HCT116 (cell line): ENCODE measurements around the gene MAP4K2. TPM values are rescaled to one million over a fixed set of nuclear protein-coding genes. Genes with fewer than 3 reads are reported as not detected.

Experiments used
- ATAC-seq: fragments of 200-7000 bp; cut with Tn5 transposase; 2 replicates; pipeline ENCODE4 v1.9.1; 2020; ENCODE audit warnings: mild to moderate bottlenecking, moderate library complexity
- BruUV-seq: library from RNA; stranded (reverse); fragments of 400-500 nt; replicated peaks from 2 replicates; lab custom pipeline; 2021; lab: Mats Ljungman, UMichigan
- CTCF ChIA-PET: fragments of 300-600 bp; sonication (Branson Sonifier 250); formaldehyde crosslinking; loops from one replicate; lab custom pipeline; 2021; ENCODE audit warnings: antibody characterized with exemption; lab: Charles Lee
- POLR2A ChIA-PET: fragments of 300-600, 350-600 bp; sonication (Branson Sonifier 250); formaldehyde crosslinking; loops from one replicate; lab custom pipeline; 2021; ENCODE audit warnings: antibody characterized with exemption; lab: Charles Lee
- RAD21 ChIA-PET, 2 experiments: fragments of 300-600 bp; sonication (Branson Sonifier 250); formaldehyde crosslinking; loops; one replicate each; lab custom pipeline; 2023; ENCODE audit warnings: low total read pairs in 2 of 2; ENCODE audit not compliant: uncharacterized antibody in 2 of 2, unreplicated experiment in 2 of 2, low non-redundant PET in 1 of 2; lab: Charles Lee
- DNase-seq: peaks from one replicate; pipeline ENCODE4 v3.0.0-alpha.2; 2010; ENCODE audit warnings: low read depth, low spot score
- H2AFZ ChIP-seq: fragments of 200-600 bp; shearing (Covaris generic), sonication (generic); 2 replicates; pipeline ENCODE4 v1.6.1; 2017; ENCODE audit warnings: low read depth, mixed run types, mixed read lengths, antibody characterized with exemption, low read length; ENCODE audit not compliant: poor library complexity, severe bottlenecking
- H3K27ac ChIP-seq: 2 replicates; pipeline ENCODE4 v1.5.1; 2012; ENCODE audit warnings: low read depth, low read length
- H3K27me3 ChIP-seq: fragments of 200-600 bp; sonication (generic); 2 replicates; pipeline ENCODE4 v1.6.1; 2016; ENCODE audit warnings: mixed run types, low read length, mixed read lengths; ENCODE audit not compliant: insufficient read depth
- H3K36me3 ChIP-seq, 2 experiments: fragments of 200-500 bp in 1 of 2; fragments of 200-600 bp in 1 of 2; sonication (Bioruptor generic) in 1 of 2; sonication (generic) in 1 of 2; 2 replicates each; pipeline versions ENCODE4 v1.5.1 to v1.6.1; 2014 to 2016; ENCODE audit warnings: low read length in 2 of 2, inconsistent platforms in 1 of 2, mixed read lengths in 1 of 2, mixed run types in 1 of 2; ENCODE audit not compliant: insufficient read depth in 2 of 2, control insufficient read depth in 1 of 2
- H3K4me1 ChIP-seq, 2 experiments: fragments of 200-600 bp in 1 of 2; sonication (generic) in 1 of 2; 2 replicates each; pipeline versions ENCODE4 v1.5.1 to v1.6.1; 2012 to 2017; ENCODE audit warnings: low read length in 2 of 2, inconsistent platforms in 1 of 2, mild to moderate bottlenecking in 1 of 2, mixed read lengths in 1 of 2, mixed run types in 1 of 2, moderate library complexity in 1 of 2; ENCODE audit not compliant: insufficient read depth in 2 of 2, control insufficient read depth in 1 of 2
- H3K4me2 ChIP-seq: fragments of 200-600 bp; sonication (generic); 2 replicates; pipeline ENCODE4 v1.6.1; 2017; ENCODE audit warnings: mixed run types, low read length, mixed read lengths
- H3K4me3 ChIP-seq, 2 experiments: fragments of 200-600 bp in 1 of 2; sonication (generic) in 1 of 2; replicated peaks in 1 of 2; 2 replicates each; pipeline ENCODE4 v1.5.1; 2011 to 2016; ENCODE audit warnings: low read length in 2 of 2, control low read depth in 1 of 2, low read depth in 1 of 2, mild to moderate bottlenecking in 1 of 2, mixed read lengths in 1 of 2, mixed run types in 1 of 2
- H3K79me2 ChIP-seq: fragments of 200-600 bp; sonication (generic); 2 replicates; pipeline ENCODE4 v1.6.1; 2017; ENCODE audit warnings: mild to moderate bottlenecking, mixed run types, low read length, moderate library complexity, mixed read lengths; ENCODE audit not compliant: insufficient read depth
- H3K9ac ChIP-seq: fragments of 200-600 bp; sonication (generic); 2 replicates; pipeline ENCODE4 v1.6.1; 2016; ENCODE audit warnings: low read length, mixed read lengths
- H3K9me2 ChIP-seq: fragments of 200-600 bp; sonication (generic), shearing (Covaris generic); 2 replicates; pipeline ENCODE4 v1.6.1; 2017; ENCODE audit warnings: mixed run types, mild to moderate bottlenecking, moderate library complexity; ENCODE audit not compliant: insufficient read depth
- H3K9me3 ChIP-seq, 2 experiments: fragments of 200-500 bp in 1 of 2; fragments of 200-600 bp in 1 of 2; sonication (Bioruptor generic) in 1 of 2; sonication (generic) in 1 of 2; 2 replicates each; pipeline ENCODE4 v1.6.1; 2014 to 2017; ENCODE audit warnings: low read length in 2 of 2, mixed read lengths in 2 of 2, inconsistent platforms in 1 of 2, low read depth in 1 of 2, mild to moderate bottlenecking in 1 of 2, mixed run types in 1 of 2, moderate library complexity in 1 of 2; ENCODE audit not compliant: control insufficient read depth in 1 of 2, insufficient read depth in 1 of 2
- H4K20me1 ChIP-seq: fragments of 200-600 bp; sonication (generic), shearing (Covaris generic); 2 replicates; pipeline ENCODE4 v1.6.1; 2017; ENCODE audit warnings: mixed run types, mild to moderate bottlenecking, moderate library complexity; ENCODE audit not compliant: insufficient read depth
- CBX3 ChIP-seq: IDR thresholded peaks from 2 replicates; pipeline ENCODE4 v1.6.1; 2012; ENCODE audit warnings: low read depth
- CEBPB ChIP-seq: IDR thresholded peaks from 2 replicates; pipeline ENCODE4 v1.6.1; 2012; ENCODE audit warnings: low read depth
- EGR1 ChIP-seq: IDR thresholded peaks from 2 replicates; pipeline ENCODE4 v1.6.1; 2012; ENCODE audit warnings: low read depth
- ELF1 ChIP-seq: IDR thresholded peaks from 2 replicates; pipeline ENCODE4 v1.6.1; 2012; ENCODE audit warnings: low read depth, borderline replicate concordance
- EZH2phosphoT487 ChIP-seq: fragments of 200-600 bp; IDR thresholded peaks from 2 replicates; pipeline ENCODE4 v1.6.1; 2018; ENCODE audit warnings: antibody characterized with exemption, borderline replicate concordance
- FOSL1 ChIP-seq: IDR thresholded peaks from 2 replicates; pipeline ENCODE4 v1.6.1; 2012; ENCODE audit warnings: low read depth
- JUND ChIP-seq: IDR thresholded peaks from 2 replicates; pipeline ENCODE4 v1.6.1; 2012
- POLR2A ChIP-seq: IDR thresholded peaks from 2 replicates; pipeline ENCODE4 v1.7.0; 2011; ENCODE audit warnings: borderline replicate concordance; ENCODE audit not compliant: insufficient read depth, insufficient read length; ENCODE audit errors: extremely low read depth
- POLR2AphosphoS5 ChIP-seq: IDR thresholded peaks from 2 replicates; pipeline ENCODE4 v1.6.1; 2011; ENCODE audit warnings: mild to moderate bottlenecking, low read depth, low read length, moderate library complexity
- RAD21 ChIP-seq: IDR thresholded peaks from 2 replicates; pipeline ENCODE4 v1.6.1; 2012; ENCODE audit warnings: low read depth, mild to moderate bottlenecking
- SIN3A ChIP-seq: IDR thresholded peaks from 2 replicates; pipeline ENCODE4 v1.6.1; 2012; ENCODE audit warnings: low read depth
- SP1 ChIP-seq: IDR thresholded peaks from 2 replicates; pipeline ENCODE4 v1.6.1; 2012; ENCODE audit warnings: low read depth
- SRF ChIP-seq: IDR thresholded peaks from 2 replicates; pipeline ENCODE4 v1.6.1; 2012; ENCODE audit warnings: low read depth
- YY1 ChIP-seq: IDR thresholded peaks from 2 replicates; pipeline ENCODE4 v1.6.1; 2011; ENCODE audit warnings: low read length, low read depth, moderate library complexity, mild to moderate bottlenecking; ENCODE audit not compliant: insufficient replicate concordance; ENCODE audit errors: extremely low read depth
- ZFX ChIP-seq: fragments of 450-650 bp; IDR thresholded peaks from 2 replicates; pipeline ENCODE4 v1.6.1; 2017
- ZNF274 ChIP-seq: fragments of 200-500 bp; sonication (Bioruptor generic); IDR thresholded peaks from 2 replicates; pipeline ENCODE4 v1.6.1; 2014; ENCODE audit warnings: mild to moderate bottlenecking, low read depth, low read length, inconsistent platforms
- intact Hi-C: fragments of 100-400 bp; cut with micrococcal nuclease; formaldehyde crosslinking; loops from 2 replicates; pipeline ENCODE4 v1.10.0; 2022
- total RNA-seq: library from RNA; stranded (reverse); gene quantifications from one replicate; pipeline ENCODE4 v1.2.1, GENCODE V29; 2021; ENCODE audit not compliant: unreplicated experiment
- TF ChIP-seq, protein P1 (sequence below), 3 experiments: fragments of 200-600 bp in 1 of 3; sonication (generic) in 1 of 3; IDR thresholded peaks in 2 of 3; conservative IDR thresholded peaks in 1 of 3; 2 replicates each; pipeline ENCODE4 v1.5.1; 2012 to 2017; ENCODE audit warnings: low read depth in 2 of 3, low read length in 2 of 3, antibody characterized with exemption in 1 of 3, borderline replicate concordance in 1 of 3, control low read depth in 1 of 3, mild to moderate bottlenecking in 1 of 3, mixed read lengths in 1 of 3, mixed run types in 1 of 3, moderate library complexity in 1 of 3; ENCODE audit not compliant: insufficient read depth in 1 of 3
- TF ChIP-seq, protein P2 (sequence below): IDR thresholded peaks from 2 replicates; pipeline ENCODE4 v1.6.1; 2012; ENCODE audit warnings: low read depth
- TF ChIP-seq, protein P3 (sequence below): IDR thresholded peaks from 2 replicates; pipeline ENCODE4 v1.6.1; 2012

MAP4K2 gene
- total RNA-seq, 1 experiment from 2014 or later, result 44.2 TPM

DNA sequence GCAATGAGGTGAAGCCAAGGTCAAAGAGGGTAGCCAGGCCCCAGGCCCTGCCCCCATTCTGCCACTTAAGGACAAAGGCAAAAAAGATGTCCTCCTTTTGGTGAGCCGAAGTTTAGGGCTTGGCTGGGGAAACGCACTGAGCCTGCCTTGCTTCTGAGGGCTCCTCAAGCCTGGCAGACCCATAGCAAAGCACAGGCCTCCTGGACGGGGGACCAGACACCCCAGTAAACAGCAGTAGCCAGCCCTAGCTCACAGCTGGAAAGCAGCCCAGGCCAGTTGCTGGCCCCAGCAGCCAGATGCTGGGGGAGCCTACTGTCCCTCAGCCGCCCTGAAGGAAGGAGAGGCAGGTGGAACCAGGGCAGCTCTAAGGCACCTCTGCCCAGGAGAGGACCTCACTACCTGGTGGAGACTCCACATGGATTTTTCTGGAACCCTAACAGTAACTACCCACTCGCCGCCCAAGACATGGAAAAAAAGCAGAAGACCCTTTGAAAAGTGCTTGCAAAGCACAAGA is 39.4 kb downstream of the MAP4K2 start:
- Histone ChIP-seq H3K9me3 (no peaks in the 10 kb centered on the region), H3K4me1 (peaks cover 0 to 5% of the 10 kb centered on the region in 2 experiments; a peak in 1 of 4 replicates), H3K4me2 (no peak overlapping the region), H2AFZ (no peak overlapping the region), H3K9ac (no peak overlapping the region), H4K20me1 (peaks cover 22% of the 10 kb centered on the region; the same call in 1 of the 2 replicates), H3K9me2 (no peaks in the 10 kb centered on the region), H3K79me2 (peaks cover 38% of the 10 kb centered on the region), H3K27ac (peak overlapping the region; percentile 36; the same call in 1 of the 2 replicates), H3K27me3 (no peaks in the 10 kb centered on the region), H3K36me3 (peaks cover 46 to 53% of the 10 kb centered on the region in 2 experiments), H3K4me3 (no peak overlapping the region)
- TF ChIP-seq POLR2A (no peak), POLR2AphosphoS5 (no peak), SP1 (no peak), CEBPB (no peak), EGR1 (no peak), ZFX (no peak), RAD21 (no peak), ZNF274 (no peak), EZH2phosphoT487 (no peak), YY1 (no peak), JUND (no peak), SRF (no peak), CBX3 (no peak), SIN3A (no peak), FOSL1 (no peak), ELF1 (no peak)
- TF ChIP-seq, protein P1, sequence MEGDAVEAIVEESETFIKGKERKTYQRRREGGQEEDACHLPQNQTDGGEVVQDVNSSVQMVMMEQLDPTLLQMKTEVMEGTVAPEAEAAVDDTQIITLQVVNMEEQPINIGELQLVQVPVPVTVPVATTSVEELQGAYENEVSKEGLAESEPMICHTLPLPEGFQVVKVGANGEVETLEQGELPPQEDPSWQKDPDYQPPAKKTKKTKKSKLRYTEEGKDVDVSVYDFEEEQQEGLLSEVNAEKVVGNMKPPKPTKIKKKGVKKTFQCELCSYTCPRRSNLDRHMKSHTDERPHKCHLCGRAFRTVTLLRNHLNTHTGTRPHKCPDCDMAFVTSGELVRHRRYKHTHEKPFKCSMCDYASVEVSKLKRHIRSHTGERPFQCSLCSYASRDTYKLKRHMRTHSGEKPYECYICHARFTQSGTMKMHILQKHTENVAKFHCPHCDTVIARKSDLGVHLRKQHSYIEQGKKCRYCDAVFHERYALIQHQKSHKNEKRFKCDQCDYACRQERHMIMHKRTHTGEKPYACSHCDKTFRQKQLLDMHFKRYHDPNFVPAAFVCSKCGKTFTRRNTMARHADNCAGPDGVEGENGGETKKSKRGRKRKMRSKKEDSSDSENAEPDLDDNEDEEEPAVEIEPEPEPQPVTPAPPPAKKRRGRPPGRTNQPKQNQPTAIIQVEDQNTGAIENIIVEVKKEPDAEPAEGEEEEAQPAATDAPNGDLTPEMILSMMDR (IDR thresholded peaks at IDR 0.05 in 2 of 3, conservative IDR thresholded peaks at IDR 0.05 in 1 of 3; ENCODE audit: borderline replicate concordance in 1 of 3, insufficient read depth in 1 of 3, low read depth in 2 of 3, low read length in 2 of 3), result no peak
- TF ChIP-seq, protein P2, sequence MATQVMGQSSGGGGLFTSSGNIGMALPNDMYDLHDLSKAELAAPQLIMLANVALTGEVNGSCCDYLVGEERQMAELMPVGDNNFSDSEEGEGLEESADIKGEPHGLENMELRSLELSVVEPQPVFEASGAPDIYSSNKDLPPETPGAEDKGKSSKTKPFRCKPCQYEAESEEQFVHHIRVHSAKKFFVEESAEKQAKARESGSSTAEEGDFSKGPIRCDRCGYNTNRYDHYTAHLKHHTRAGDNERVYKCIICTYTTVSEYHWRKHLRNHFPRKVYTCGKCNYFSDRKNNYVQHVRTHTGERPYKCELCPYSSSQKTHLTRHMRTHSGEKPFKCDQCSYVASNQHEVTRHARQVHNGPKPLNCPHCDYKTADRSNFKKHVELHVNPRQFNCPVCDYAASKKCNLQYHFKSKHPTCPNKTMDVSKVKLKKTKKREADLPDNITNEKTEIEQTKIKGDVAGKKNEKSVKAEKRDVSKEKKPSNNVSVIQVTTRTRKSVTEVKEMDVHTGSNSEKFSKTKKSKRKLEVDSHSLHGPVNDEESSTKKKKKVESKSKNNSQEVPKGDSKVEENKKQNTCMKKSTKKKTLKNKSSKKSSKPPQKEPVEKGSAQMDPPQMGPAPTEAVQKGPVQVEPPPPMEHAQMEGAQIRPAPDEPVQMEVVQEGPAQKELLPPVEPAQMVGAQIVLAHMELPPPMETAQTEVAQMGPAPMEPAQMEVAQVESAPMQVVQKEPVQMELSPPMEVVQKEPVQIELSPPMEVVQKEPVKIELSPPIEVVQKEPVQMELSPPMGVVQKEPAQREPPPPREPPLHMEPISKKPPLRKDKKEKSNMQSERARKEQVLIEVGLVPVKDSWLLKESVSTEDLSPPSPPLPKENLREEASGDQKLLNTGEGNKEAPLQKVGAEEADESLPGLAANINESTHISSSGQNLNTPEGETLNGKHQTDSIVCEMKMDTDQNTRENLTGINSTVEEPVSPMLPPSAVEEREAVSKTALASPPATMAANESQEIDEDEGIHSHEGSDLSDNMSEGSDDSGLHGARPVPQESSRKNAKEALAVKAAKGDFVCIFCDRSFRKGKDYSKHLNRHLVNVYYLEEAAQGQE, result no peak
- TF ChIP-seq, protein P3, sequence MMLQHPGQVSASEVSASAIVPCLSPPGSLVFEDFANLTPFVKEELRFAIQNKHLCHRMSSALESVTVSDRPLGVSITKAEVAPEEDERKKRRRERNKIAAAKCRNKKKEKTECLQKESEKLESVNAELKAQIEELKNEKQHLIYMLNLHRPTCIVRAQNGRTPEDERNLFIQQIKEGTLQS, result no peak
- RAD21 ChIA-PET, result no interaction called here
- POLR2A ChIA-PET, result interaction anchor here (1.6 kb wide), 1 partner anchor 15 kb away, joined by 5 read pairs; the partner anchor contains the start of gene SF1
- intact Hi-C loops, result no loop called here
- BruUV-seq, result no TSS peak
- CTCF ChIA-PET, result no interaction called here
- ATAC-seq (no peak), DNase-seq (no peak)
